ENCODE results near the gene AP3B1. TPM values are rescaled to one million over a fixed set of nuclear protein-coding genes. Genes with fewer than 3 reads are reported as not detected.

AP3B1 gene
- total RNA-seq, 1 experiment from 2014 or later = 41.8 TPM

GRCh38 chr5:78182838-78183237 is 111.7 kb downstream of the AP3B1 start:
- no peak overlapping the region for H2BK20ac ChIP-seq (ENCODE audit: low read depth, low read length, poor library complexity, severe bottlenecking)
- H3K4me2 ChIP-seq (ENCODE audit: insufficient read depth, insufficient read length, low read length) = no peak overlapping the region
- no peak overlapping the region for H3K27ac ChIP-seq (ENCODE audit: insufficient read length, low read depth, low read length)
- H2BK120ac ChIP-seq (ENCODE audit: low read depth, low read length, poor library complexity, severe bottlenecking) = no peak overlapping the region
- no peaks in the 10 kb centered on the region for H3K79me2 ChIP-seq (ENCODE audit: insufficient read depth, low read length)
- no peak for TF ChIP-seq CTCF (conservative IDR thresholded peaks at IDR 0.05)
- no peaks in the 10 kb centered on the region for H3K27me3 ChIP-seq (ENCODE audit: insufficient read depth, low read length)
- no peak for DNase-seq
- Mint-ChIP-seq H3K4me1 (peaks cover 0 to 2% of the 10 kb centered on the region in 2 experiments; a peak in 1 of 4 replicates), H3K27ac (peak overlapping the region in 1 of 3 experiments; percentile 63; a peak in 1 of 7 replicates), H3K9me3 (peaks cover 0 to 2% of the 10 kb centered on the region in 2 experiments; a peak in 1 of 5 replicates), H3K4me3 (no peak overlapping the region), H3K36me3 (ENCODE audit: insufficient read depth in 1 of 3, low read depth in 3 of 3) (peaks cover 2 to 6% (median 2%) of the 10 kb centered on the region in 3 experiments; a peak in 5 of 7 replicates), H3K27me3 (ENCODE audit: low read depth) (no peaks in the 10 kb centered on the region)
- H3K9me3 ChIP-seq (ENCODE audit: control insufficient read depth, low read depth, low read length) = no peaks in the 10 kb centered on the region
- no peaks in the 10 kb centered on the region for H3K79me1 ChIP-seq (ENCODE audit: insufficient read depth, low read depth, low read length, poor library complexity, severe bottlenecking)
- H4K8ac ChIP-seq (replicated peaks; ENCODE audit: insufficient read length, low read depth, low read length) = no peak overlapping the region
- no peak overlapping the region for H2BK15ac ChIP-seq (ENCODE audit: low read depth, low read length)
- H4K20me1 ChIP-seq (ENCODE audit: control insufficient read depth, insufficient read depth, insufficient read length) = no peaks in the 10 kb centered on the region
- H3K18ac ChIP-seq (ENCODE audit: insufficient read length, low read depth, low read length) = no peak overlapping the region
- no CpG with 5 or more reads among the region's 3 CpGs for WGBS (ENCODE audit: extremely low coverage, insufficient read length, low lambda C conversion rate)
- no peak overlapping the region for H2AK5ac ChIP-seq (ENCODE audit: insufficient read length, low read length)
- no peaks in the 10 kb centered on the region for H3K23me2 ChIP-seq (ENCODE audit: insufficient read length, low read depth, low read length, poor library complexity, severe bottlenecking)
- H3K14ac ChIP-seq (ENCODE audit: insufficient read depth, low read length) = no peak overlapping the region
- no peak overlapping the region for H3K4ac ChIP-seq (ENCODE audit: low read depth, low read length)
- no peak overlapping the region for H3K9ac ChIP-seq (ENCODE audit: extremely low read depth, insufficient read length, low read length)
- no peak overlapping the region for H3K56ac ChIP-seq (ENCODE audit: insufficient read length, low read depth, low read length)
- no peak overlapping the region for H4K5ac ChIP-seq (ENCODE audit: insufficient read length, low read depth, low read length)
- no peak overlapping the region for H4K91ac ChIP-seq (ENCODE audit: insufficient read length, low read depth, low read length)
- no peak overlapping the region for H2BK5ac ChIP-seq (ENCODE audit: insufficient read length, low read length)
- no peak overlapping the region for H3K23ac ChIP-seq (ENCODE audit: insufficient read length, low read depth, low read length)
- no peak overlapping the region for H2AFZ ChIP-seq (ENCODE audit: low read length)
- no peak overlapping the region for H3T11ph ChIP-seq (ENCODE audit: low read length)
- no peaks in the 10 kb centered on the region for H3K4me1 ChIP-seq (ENCODE audit: insufficient read depth, low read length)
- H2BK12ac ChIP-seq (ENCODE audit: insufficient read length, low read depth, low read length) = no peak overlapping the region

All from H9 (cell line).